Neural cell (in vitro differentiated cells): ENCODE measurements around the gene WDR89. TPM values are rescaled to one million over a fixed set of nuclear protein-coding genes. Genes with fewer than 3 reads are reported as not detected.

Experiments used
- H2AFZ ChIP-seq: fragments of 200-600, 300-800 bp; sonication (generic), shearing (Covaris generic); 2 replicates; pipeline ENCODE4 v1.6.0; 2014; ENCODE audit warnings: low read depth, mild to moderate bottlenecking, antibody characterized with exemption, low read length, moderate library complexity
- H3F3A ChIP-seq: fragments of 200-600 bp; shearing (Covaris generic); 2 replicates; pipeline ENCODE4 v1.6.1; 2016; ENCODE audit warnings: mild to moderate bottlenecking, moderate library complexity, mixed read lengths, antibody characterized with exemption, low read length; ENCODE audit not compliant: insufficient read depth, poor library complexity, severe bottlenecking
- H3K27ac ChIP-seq: fragments of 200-600, 300-800 bp; sonication (generic), shearing (Covaris generic); 2 replicates; pipeline ENCODE4 v1.5.1; 2014; ENCODE audit warnings: mild to moderate bottlenecking, low read length, moderate library complexity
- H3K27me3 ChIP-seq: fragments of 300-800, 200-600 bp; sonication (generic), shearing (Covaris generic); 2 replicates; pipeline ENCODE4 v1.6.0; 2014; ENCODE audit warnings: mild to moderate bottlenecking, low read depth, low read length, moderate library complexity; ENCODE audit not compliant: insufficient read depth
- H3K36me3 ChIP-seq: fragments of 300-800, 200-600 bp; sonication (generic), shearing (Covaris generic); 2 replicates; pipeline ENCODE4 v1.5.1; 2014; ENCODE audit warnings: mild to moderate bottlenecking, antibody characterized with exemption, low read length, moderate library complexity; ENCODE audit not compliant: insufficient read depth
- H3K4me2 ChIP-seq: fragments of 300-800, 200-600 bp; sonication (generic), shearing (Covaris generic); 2 replicates; pipeline ENCODE4 v1.6.0; 2014; ENCODE audit warnings: mild to moderate bottlenecking, low read length
- H3K4me3 ChIP-seq: fragments of 300-800, 200-600 bp; sonication (generic), shearing (Covaris generic); 2 replicates; pipeline ENCODE4 v1.5.1; 2014; ENCODE audit warnings: mild to moderate bottlenecking, low read length, moderate library complexity
- H3K79me2 ChIP-seq: fragments of 200-600 bp; shearing (Covaris generic); replicated peaks from 2 replicates; pipeline ENCODE4 v1.6.0; 2014; ENCODE audit warnings: mild to moderate bottlenecking, low read length, moderate library complexity; ENCODE audit not compliant: insufficient read depth
- H3K9ac ChIP-seq: fragments of 300-800, 200-600 bp; sonication (generic), shearing (Covaris generic); 2 replicates; pipeline ENCODE4 v1.6.1; 2016; ENCODE audit warnings: mild to moderate bottlenecking, low read length, mixed read lengths
- H3K9me2 ChIP-seq: fragments of 200-600 bp; shearing (Covaris generic); 2 replicates; pipeline ENCODE4 v1.6.1; 2016; ENCODE audit warnings: mild to moderate bottlenecking, low read length, mixed read lengths; ENCODE audit not compliant: insufficient read depth
- H3K9me3 ChIP-seq: fragments of 200-600, 300-800 bp; sonication (generic), shearing (Covaris generic); 2 replicates; pipeline ENCODE4 v1.6.1; 2016; ENCODE audit warnings: mild to moderate bottlenecking, mixed run types, low read length, moderate library complexity, mixed read lengths
- H4K20me1 ChIP-seq: fragments of 200-600 bp; shearing (Covaris generic); 2 replicates; pipeline ENCODE4 v1.6.1; 2016; ENCODE audit warnings: mild to moderate bottlenecking, mixed run types; ENCODE audit not compliant: insufficient read depth
- EP300 ChIP-seq: fragments of 450-650 bp; conservative IDR thresholded peaks from 2 replicates; pipeline ENCODE4 v1.6.1; 2014; ENCODE audit warnings: antibody characterized with exemption, mild to moderate bottlenecking, moderate library complexity; ENCODE audit not compliant: poor library complexity, severe bottlenecking
- EZH2 ChIP-seq: fragments of 200-600, 300-800 bp; shearing (Covaris generic), sonication (generic); IDR thresholded peaks from 2 replicates; pipeline ENCODE4 v1.6.1; 2014; ENCODE audit warnings: antibody characterized with exemption, low read length, borderline replicate concordance, mild to moderate bottlenecking; ENCODE audit not compliant: insufficient read depth, poor library complexity, severe bottlenecking
- MXI1 ChIP-seq: fragments of 450-650 bp; conservative IDR thresholded peaks from 2 replicates; pipeline ENCODE4 v1.6.1; 2014; ENCODE audit warnings: antibody characterized with exemption, mild to moderate bottlenecking; ENCODE audit not compliant: poor library complexity, severe bottlenecking
- POLR2AphosphoS5 ChIP-seq: IDR thresholded peaks from 2 replicates; pipeline ENCODE4 v1.6.1; 2012
- RAD21 ChIP-seq: fragments of 450-650 bp; conservative IDR thresholded peaks from 2 replicates; pipeline ENCODE4 v1.6.1; 2014; ENCODE audit warnings: antibody characterized with exemption, mild to moderate bottlenecking, moderate library complexity
- SMC3 ChIP-seq: fragments of 450-650 bp; conservative IDR thresholded peaks from 2 replicates; pipeline ENCODE4 v1.6.1; 2014; ENCODE audit warnings: antibody characterized with exemption, mild to moderate bottlenecking, moderate library complexity; ENCODE audit not compliant: poor library complexity
- TAF1 ChIP-seq: IDR thresholded peaks from 2 replicates; pipeline ENCODE4 v1.6.1; 2012; ENCODE audit warnings: low read depth
- polyA plus RNA-seq: library from polyadenylated mRNA; depleted of rRNA; stranded (reverse); fragments of >200 nt; gene quantifications from 2 replicates; pipeline ENCODE4 v1.2.3, GENCODE V29; 2014
- TF ChIP-seq, protein P1 (sequence below): IDR thresholded peaks from 2 replicates; pipeline ENCODE4 v1.6.1; 2012; ENCODE audit warnings: borderline replicate concordance
- TF ChIP-seq, protein P2 (sequence below): fragments of 450-650 bp; IDR thresholded peaks from 2 replicates; pipeline ENCODE4 v1.5.1; 2014; ENCODE audit warnings: antibody characterized with exemption, mild to moderate bottlenecking, moderate library complexity; ENCODE audit not compliant: poor library complexity, severe bottlenecking

Gene WDR89
- polyA plus RNA-seq, 1 donor from 2014 or later: 15.3 TPM

DNA sequence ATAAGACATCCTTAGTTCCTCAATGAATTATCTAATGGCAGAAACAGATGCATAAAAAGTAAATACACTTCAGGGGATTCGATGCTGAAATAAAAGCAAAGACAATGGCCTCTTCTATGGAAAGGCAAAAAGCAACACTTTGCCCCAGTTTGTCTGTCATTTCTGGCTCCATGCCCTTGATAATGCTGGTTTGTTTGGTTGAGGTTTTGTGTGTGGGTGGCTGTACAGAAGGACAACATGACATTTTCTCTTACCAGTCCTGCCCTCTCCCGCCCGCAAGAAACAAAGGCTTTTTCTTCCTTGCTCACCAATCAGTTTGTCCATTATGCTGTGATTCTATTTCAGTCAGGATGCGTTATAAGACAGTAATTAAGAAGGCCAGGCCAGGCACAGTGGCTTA, 18.1 kb upstream of the WDR89 start:
- Histone ChIP-seq H3F3A (no peaks in the 10 kb centered on the region), H3K9ac (no peak overlapping the region), H3K4me3 (no peak overlapping the region), H3K4me2 (no peak overlapping the region), H3K79me2 (no peaks in the 10 kb centered on the region), H3K27me3 (no peaks in the 10 kb centered on the region), H2AFZ (no peak overlapping the region), H4K20me1 (no peaks in the 10 kb centered on the region), H3K36me3 (no peaks in the 10 kb centered on the region), H3K9me2 (no peaks in the 10 kb centered on the region), H3K9me3 (no peaks in the 10 kb centered on the region), H3K27ac (no peak overlapping the region)
- TF ChIP-seq MXI1 (no peak), TAF1 (no peak), SMC3 (no peak), EP300 (no peak), EZH2 (no peak), POLR2AphosphoS5 (no peak), RAD21 (no peak)
- TF ChIP-seq, protein P1, sequence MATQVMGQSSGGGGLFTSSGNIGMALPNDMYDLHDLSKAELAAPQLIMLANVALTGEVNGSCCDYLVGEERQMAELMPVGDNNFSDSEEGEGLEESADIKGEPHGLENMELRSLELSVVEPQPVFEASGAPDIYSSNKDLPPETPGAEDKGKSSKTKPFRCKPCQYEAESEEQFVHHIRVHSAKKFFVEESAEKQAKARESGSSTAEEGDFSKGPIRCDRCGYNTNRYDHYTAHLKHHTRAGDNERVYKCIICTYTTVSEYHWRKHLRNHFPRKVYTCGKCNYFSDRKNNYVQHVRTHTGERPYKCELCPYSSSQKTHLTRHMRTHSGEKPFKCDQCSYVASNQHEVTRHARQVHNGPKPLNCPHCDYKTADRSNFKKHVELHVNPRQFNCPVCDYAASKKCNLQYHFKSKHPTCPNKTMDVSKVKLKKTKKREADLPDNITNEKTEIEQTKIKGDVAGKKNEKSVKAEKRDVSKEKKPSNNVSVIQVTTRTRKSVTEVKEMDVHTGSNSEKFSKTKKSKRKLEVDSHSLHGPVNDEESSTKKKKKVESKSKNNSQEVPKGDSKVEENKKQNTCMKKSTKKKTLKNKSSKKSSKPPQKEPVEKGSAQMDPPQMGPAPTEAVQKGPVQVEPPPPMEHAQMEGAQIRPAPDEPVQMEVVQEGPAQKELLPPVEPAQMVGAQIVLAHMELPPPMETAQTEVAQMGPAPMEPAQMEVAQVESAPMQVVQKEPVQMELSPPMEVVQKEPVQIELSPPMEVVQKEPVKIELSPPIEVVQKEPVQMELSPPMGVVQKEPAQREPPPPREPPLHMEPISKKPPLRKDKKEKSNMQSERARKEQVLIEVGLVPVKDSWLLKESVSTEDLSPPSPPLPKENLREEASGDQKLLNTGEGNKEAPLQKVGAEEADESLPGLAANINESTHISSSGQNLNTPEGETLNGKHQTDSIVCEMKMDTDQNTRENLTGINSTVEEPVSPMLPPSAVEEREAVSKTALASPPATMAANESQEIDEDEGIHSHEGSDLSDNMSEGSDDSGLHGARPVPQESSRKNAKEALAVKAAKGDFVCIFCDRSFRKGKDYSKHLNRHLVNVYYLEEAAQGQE: no peak
- TF ChIP-seq, protein P2, sequence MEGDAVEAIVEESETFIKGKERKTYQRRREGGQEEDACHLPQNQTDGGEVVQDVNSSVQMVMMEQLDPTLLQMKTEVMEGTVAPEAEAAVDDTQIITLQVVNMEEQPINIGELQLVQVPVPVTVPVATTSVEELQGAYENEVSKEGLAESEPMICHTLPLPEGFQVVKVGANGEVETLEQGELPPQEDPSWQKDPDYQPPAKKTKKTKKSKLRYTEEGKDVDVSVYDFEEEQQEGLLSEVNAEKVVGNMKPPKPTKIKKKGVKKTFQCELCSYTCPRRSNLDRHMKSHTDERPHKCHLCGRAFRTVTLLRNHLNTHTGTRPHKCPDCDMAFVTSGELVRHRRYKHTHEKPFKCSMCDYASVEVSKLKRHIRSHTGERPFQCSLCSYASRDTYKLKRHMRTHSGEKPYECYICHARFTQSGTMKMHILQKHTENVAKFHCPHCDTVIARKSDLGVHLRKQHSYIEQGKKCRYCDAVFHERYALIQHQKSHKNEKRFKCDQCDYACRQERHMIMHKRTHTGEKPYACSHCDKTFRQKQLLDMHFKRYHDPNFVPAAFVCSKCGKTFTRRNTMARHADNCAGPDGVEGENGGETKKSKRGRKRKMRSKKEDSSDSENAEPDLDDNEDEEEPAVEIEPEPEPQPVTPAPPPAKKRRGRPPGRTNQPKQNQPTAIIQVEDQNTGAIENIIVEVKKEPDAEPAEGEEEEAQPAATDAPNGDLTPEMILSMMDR: no peak

DNA sequence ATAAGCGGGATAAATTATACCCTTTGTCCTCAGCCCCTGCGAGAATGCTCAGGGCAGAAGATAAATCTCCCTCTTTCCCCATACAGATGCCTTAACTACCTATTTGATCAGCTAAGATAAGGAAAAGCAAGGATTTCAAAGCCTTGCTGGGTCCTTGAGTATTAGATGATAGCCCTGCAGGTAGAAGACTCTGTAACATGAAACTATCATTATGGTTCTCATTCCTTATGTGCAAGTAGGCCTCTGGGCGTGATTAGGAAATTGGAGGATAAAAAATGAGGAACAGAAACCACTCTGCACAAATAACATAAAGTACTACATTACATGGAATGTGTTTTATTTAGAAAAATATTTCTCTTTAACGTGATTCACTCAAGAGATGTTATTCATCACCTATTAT, 14.5 kb upstream of the WDR89 start:
- Histone ChIP-seq H3K4me3 (no peak overlapping the region), H3K4me2 (no peak overlapping the region), H3F3A (no peaks in the 10 kb centered on the region), H3K79me2 (no peaks in the 10 kb centered on the region), H2AFZ (no peak overlapping the region), H3K36me3 (no peaks in the 10 kb centered on the region), H3K9me2 (no peaks in the 10 kb centered on the region), H4K20me1 (no peaks in the 10 kb centered on the region), H3K9me3 (no peaks in the 10 kb centered on the region), H3K27ac (no peak overlapping the region), H3K27me3 (no peaks in the 10 kb centered on the region), H3K9ac (no peak overlapping the region)
- TF ChIP-seq TAF1 (no peak), RAD21 (no peak)

GRCh38 chr14:63654936-63655335, 13.3 kb upstream of the WDR89 start:
- no peaks in the 10 kb centered on the region for H3K36me3 ChIP-seq
- H3K9me2 ChIP-seq: no peaks in the 10 kb centered on the region
- H3K4me3 ChIP-seq: no peak overlapping the region
- H4K20me1 ChIP-seq: no peaks in the 10 kb centered on the region
- no peaks in the 10 kb centered on the region for H3K9me3 ChIP-seq
- H3K27me3 ChIP-seq: no peaks in the 10 kb centered on the region
- TF ChIP-seq, protein P2: no peak
- TF ChIP-seq EP300 (no peak), TAF1 (no peak), RAD21 (no peak), SMC3 (no peak), MXI1 (no peak), EZH2 (no peak), POLR2AphosphoS5 (no peak)
- TF ChIP-seq, protein P1: no peak
- no peak overlapping the region for H3K4me2 ChIP-seq
- no peak overlapping the region for H3K9ac ChIP-seq
- H3K79me2 ChIP-seq: no peaks in the 10 kb centered on the region
- no peak overlapping the region for H3K27ac ChIP-seq
- no peak overlapping the region for H2AFZ ChIP-seq
- no peaks in the 10 kb centered on the region for H3F3A ChIP-seq
